Thyroid gland (tissue), 4 donors: ENCODE data around the gene GALNT18. TPM values are rescaled to one million over a fixed set of nuclear protein-coding genes. Genes with fewer than 3 reads are reported as not detected.
"Not testable (repeated sequence)": the region's sequence is repeated elsewhere in the genome, so short reads cannot be mapped to it uniquely, and the experiment has no call there.

ENCODE experiments used
- DNase-seq, 2 donors: peaks; one replicate each; pipeline ENCODE4 v3.0.0-alpha.2; 2019
- H3K27ac ChIP-seq, 3 donors: fragments of 200-600 bp; sonication (generic); 1 replicate in 2 of 3; 2 replicates in 1 of 3; pipeline ENCODE4 v1.5.1; 2016 to 2019; ENCODE audit warnings: mild to moderate bottlenecking in 1 of 3, moderate library complexity in 1 of 3
- H3K27me3 ChIP-seq: fragments of 200-600 bp; sonication (generic); one replicate; pipeline ENCODE4 v1.5.1; 2019
- H3K36me3 ChIP-seq, 2 donors: fragments of 200-600 bp; sonication (generic); one replicate each; pipeline ENCODE4 v1.5.1; 2016 to 2019
- H3K4me1 ChIP-seq, 2 donors: fragments of 200-600 bp; sonication (generic); one replicate each; pipeline ENCODE4 v1.5.1; 2017 to 2019
- H3K4me3 ChIP-seq, 3 donors: fragments of 200-600 bp; sonication (generic); replicated peaks in 1 of 3; 1 replicate in 2 of 3; 2 replicates in 1 of 3; pipeline ENCODE4 v1.5.1; 2016; ENCODE audit warnings: mild to moderate bottlenecking in 1 of 3
- H3K9me3 ChIP-seq: fragments of 200-600 bp; sonication (generic); one replicate; pipeline ENCODE4 v1.5.1; 2017
- CTCF ChIP-seq, 6 experiments: fragments of 200-600 bp in 3 of 6; fragments of 450-650 bp in 3 of 6; sonication (generic) in 3 of 6; IDR thresholded peaks; one replicate each; pipeline ENCODE4 v1.5.1; 2016 to 2019; ENCODE audit warnings: antibody characterized with exemption in 6 of 6, mild to moderate bottlenecking in 2 of 6, inconsistent platforms in 1 of 6, moderate library complexity in 1 of 6
- POLR2A ChIP-seq, 2 donors: fragments of 450-650 bp; IDR thresholded peaks; one replicate each; pipeline ENCODE4 v1.6.1; 2017; ENCODE audit warnings: antibody characterized with exemption in 2 of 2, mild to moderate bottlenecking in 2 of 2, moderate library complexity in 1 of 2
- WGBS, 2 donors: methylation state at CpG; one replicate each; pipeline ENCODE4 v1.1.5; 2017; 5-methylcytosine and 5-hydroxymethylcytosine counted together
- intact Hi-C: fragments of 100-400 bp; cut with DNase I; formaldehyde crosslinking; loops from one replicate; pipeline ENCODE4 v1.15.1; 2023
- total RNA-seq, 4 donors: library from RNA; depleted of rRNA; stranded (reverse); fragments of >200 nt; gene quantifications; one replicate each; pipeline ENCODE4 v1.2.3, GENCODE V29; 2016

GALNT18 gene
- total RNA-seq, 4 donors from 2014 or later, result 60.7 to 93.8 (median 87.5) TPM

DNA sequence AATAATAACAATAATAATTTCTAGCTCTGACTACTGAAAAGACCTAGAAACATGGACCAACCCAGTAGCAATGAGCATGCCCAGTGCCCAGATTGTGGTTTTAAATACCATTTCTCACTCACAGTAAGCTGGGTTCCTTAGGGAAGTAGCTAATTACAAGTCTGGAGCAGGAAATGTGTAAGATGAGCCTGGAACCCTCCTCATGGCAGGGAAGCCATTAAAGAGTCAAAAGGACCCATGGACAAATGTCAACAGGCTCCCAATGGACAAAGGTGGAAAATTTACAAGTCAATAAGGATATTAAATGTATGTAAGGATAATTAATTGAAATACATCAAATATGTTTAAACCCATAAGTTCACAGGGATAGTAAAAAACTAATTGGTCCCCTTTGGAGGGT lies 258.1 kb downstream of the GALNT18 start:
- no peak for DNase-seq
- H3K9me3 ChIP-seq, result no peaks in the 10 kb centered on the region
- H3K36me3 ChIP-seq, result peaks cover 0 to 5% of the 10 kb centered on the region in 2 donors
- H3K27me3 ChIP-seq, result no peaks in the 10 kb centered on the region
- peaks cover 0 to 10% of the 10 kb centered on the region in 2 donors for H3K4me1 ChIP-seq
- no peak overlapping the region for H3K4me3 ChIP-seq
- TF ChIP-seq CTCF (IDR thresholded peaks at IDR 0.05) (no peak), POLR2A (IDR thresholded peaks at IDR 0.05) (no peak)
- H3K27ac ChIP-seq, result no peak overlapping the region
- intact Hi-C loops, result no loop called here

DNA sequence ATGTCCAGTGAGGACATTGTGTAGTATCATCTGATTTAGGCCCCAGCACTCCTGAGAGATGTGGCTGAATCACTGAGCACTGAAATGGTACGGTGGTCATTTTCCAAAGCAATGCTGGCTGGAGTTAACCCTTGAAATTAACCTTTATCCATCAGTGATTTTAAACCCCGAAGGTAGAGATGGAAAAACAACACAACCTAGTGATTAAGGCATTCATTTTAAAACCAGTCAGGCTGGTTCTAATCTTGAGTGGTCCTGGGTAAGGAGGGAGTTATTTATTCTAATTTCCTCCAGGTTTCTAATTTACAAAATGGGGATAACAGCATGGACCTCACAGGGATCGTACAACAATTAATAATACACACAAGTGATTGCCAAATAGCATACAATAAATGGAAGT lies 262.2 kb downstream of the GALNT18 start:
- H3K27ac ChIP-seq, result no peak overlapping the region
- H3K4me3 ChIP-seq, result no peak overlapping the region
- TF ChIP-seq CTCF (IDR thresholded peaks at IDR 0.05) (no peak), POLR2A (IDR thresholded peaks at IDR 0.05) (no peak)
- intact Hi-C loops, result no loop called here
- no peaks in the 10 kb centered on the region for H3K36me3 ChIP-seq
- H3K9me3 ChIP-seq, result no peaks in the 10 kb centered on the region
- WGBS, 2 donors, result 48 to 49% methylated on average over 3 of the region's 3 CpGs
- no peak for DNase-seq
- no peaks in the 10 kb centered on the region for H3K27me3 ChIP-seq
- H3K4me1 ChIP-seq, result peaks cover 0 to 10% of the 10 kb centered on the region in 2 donors

GRCh38 chr11:11356842-11357241 lies 265.0 kb downstream of the GALNT18 start:
- no peaks in the 10 kb centered on the region for H3K9me3 ChIP-seq
- WGBS, 2 donors, result 89 to 98% methylated on average over 9 of the region's 9 CpGs
- DNase-seq, result no peak
- no peak overlapping the region for H3K4me3 ChIP-seq
- H3K27me3 ChIP-seq, result no peaks in the 10 kb centered on the region
- peaks cover 0 to 10% of the 10 kb centered on the region in 2 donors for H3K4me1 ChIP-seq
- H3K27ac ChIP-seq, result no peak overlapping the region
- H3K36me3 ChIP-seq, result no peaks in the 10 kb centered on the region
- TF ChIP-seq POLR2A (IDR thresholded peaks at IDR 0.05), result no peak
- TF ChIP-seq CTCF (IDR thresholded peaks at IDR 0.05), result no peak
- intact Hi-C loops, result no loop called here

DNA sequence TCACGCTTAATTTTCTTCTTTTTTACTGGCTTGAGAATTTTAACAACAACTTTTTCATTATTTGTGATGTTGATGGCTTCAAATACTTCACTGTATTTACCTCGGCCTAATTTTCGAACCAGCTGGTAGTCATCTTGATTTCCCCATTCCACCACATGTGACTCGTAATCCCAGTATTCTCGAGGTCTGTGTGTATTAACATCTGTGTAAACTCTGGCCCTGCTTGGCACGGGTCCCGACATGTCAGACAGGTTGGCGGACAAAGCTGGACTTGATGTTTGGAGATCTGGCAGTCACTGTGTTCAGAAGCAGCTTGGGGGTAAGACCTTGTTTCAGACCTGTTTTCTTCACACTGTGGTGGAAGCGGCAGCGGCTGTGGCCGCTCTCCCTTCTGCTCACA lies 268.9 kb downstream of the GALNT18 start, which contains the start of gene CSNK2A3:
TSS of gene CSNK2A3 (minus strand) at position 373 of the 400 bp plus-strand sequence. CDS start at position 242, 131 bp downstream.
- H3K9me3 ChIP-seq, DNase-seq, H3K27ac ChIP-seq, H3K36me3 ChIP-seq, intact Hi-C loops, H3K4me3 ChIP-seq, H3K27me3 ChIP-seq: not testable (repeated sequence)
- H3K4me1 ChIP-seq, result peaks cover 10 to 12% of the 10 kb centered on the region in 2 donors
- WGBS, 2 donors, result 84 to 92% methylated on average over 11 of the region's 11 CpGs

GRCh38 chr11:11351851-11352250 lies 270.0 kb downstream of the GALNT18 start:
- H3K36me3 ChIP-seq, H3K4me3 ChIP-seq, H3K27ac ChIP-seq, DNase-seq, intact Hi-C loops, H3K27me3 ChIP-seq, H3K9me3 ChIP-seq: not testable (repeated sequence)
- peaks cover 10 to 12% of the 10 kb centered on the region in 2 donors for H3K4me1 ChIP-seq
- WGBS, 2 donors, result 87 to 89% methylated on average over 6 to 10 of the region's 10 CpGs

DNA sequence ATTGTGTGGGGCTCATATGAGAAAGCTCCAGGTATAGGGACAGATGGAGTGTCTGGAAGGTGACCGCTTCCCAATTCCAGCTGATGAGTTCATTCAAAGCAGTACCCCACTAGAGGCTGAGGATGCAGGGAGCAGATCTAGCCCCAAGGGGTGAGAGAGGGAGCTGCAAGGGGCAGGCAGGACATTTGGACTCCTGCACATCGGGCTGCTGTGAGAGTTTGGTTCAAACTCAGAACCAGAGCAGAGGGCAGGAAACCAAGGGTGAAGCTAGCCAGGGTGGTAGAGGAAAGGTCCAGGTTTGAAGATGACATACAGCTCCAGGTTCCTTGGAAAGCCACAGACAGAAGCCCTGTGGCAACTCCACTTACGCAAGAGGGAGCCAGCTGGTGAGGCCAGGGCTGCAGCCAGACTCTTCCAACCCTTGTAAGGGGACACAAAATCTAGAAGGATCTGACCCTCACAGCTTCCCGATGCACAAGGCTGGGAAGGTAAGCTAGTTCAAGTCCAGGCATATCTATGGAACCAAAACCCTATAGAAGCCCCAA lies 270.7 kb downstream of the GALNT18 start:
- H3K4me3 ChIP-seq, result no peak overlapping the region
- no peaks in the 10 kb centered on the region for H3K27me3 ChIP-seq
- WGBS, 2 donors, result 92 to 93% methylated on average over 4 of the region's 4 CpGs
- TF ChIP-seq CTCF (IDR thresholded peaks at IDR 0.05) (no peak), POLR2A (IDR thresholded peaks at IDR 0.05) (no peak)
- H3K27ac ChIP-seq, result no peak overlapping the region
- no peaks in the 10 kb centered on the region for H3K36me3 ChIP-seq
- intact Hi-C loops, result no loop called here
- no peaks in the 10 kb centered on the region for H3K9me3 ChIP-seq
- H3K4me1 ChIP-seq, result peaks cover 10 to 12% of the 10 kb centered on the region in 2 donors
- no peak for DNase-seq
